GM18526 (cell line): ENCODE results near the gene SLC35E4.

Experiments used
- POLR2A ChIP-seq: IDR thresholded peaks from 3 replicates; pipeline ENCODE4 v1.6.1; 2011; ENCODE audit not compliant: insufficient read length; ENCODE audit errors: extremely low read depth

Gene SLC35E4

GRCh38 chr22:30694640-30695350 lies 59.2 kb downstream of the SLC35E4 start, which contains the start of gene OSBP2:
OSBP2 (plus strand) TSS chr22:30694874; CDS start chr22:30694910, 36 bp downstream.
- TF ChIP-seq POLR2A: no peak

- TF ChIP-seq POLR2A: no peak
Measured at GRCh38 chr22:30695351-30695851, 59.8 kb downstream of the SLC35E4 start.

- no peak for TF ChIP-seq POLR2A
Measured at GRCh38 chr22:30695871-30696655, 60.5 kb downstream of the SLC35E4 start.
